Osteoblast (primary cell): ENCODE results near the gene DSCAML1. TPM values are rescaled to one million over a fixed set of nuclear protein-coding genes. Genes with fewer than 3 reads are reported as not detected.

Source experiments
- DNase-seq: peaks from one replicate; pipeline ENCODE4 v3.0.0; 2011; ENCODE audit warnings: low spot score, mixed read lengths; ENCODE audit not compliant: insufficient read length; ENCODE audit errors: missing footprints
- H2AFZ ChIP-seq: 2 replicates; pipeline ENCODE4 v1.6.0; 2011; ENCODE audit warnings: mild to moderate bottlenecking, low read length
- H3K27ac ChIP-seq: 2 replicates; pipeline ENCODE4 v1.5.1; 2011; ENCODE audit warnings: mild to moderate bottlenecking, low read depth, low read length, moderate library complexity
- H3K27me3 ChIP-seq: 2 replicates; pipeline ENCODE4 v1.6.0; 2012; ENCODE audit warnings: mild to moderate bottlenecking, control low read depth, inconsistent platforms, low read length, moderate library complexity; ENCODE audit not compliant: insufficient read depth
- H3K36me3 ChIP-seq: 2 replicates; pipeline ENCODE4 v1.5.1; 2011; ENCODE audit warnings: mild to moderate bottlenecking, low read length, control low read depth, moderate library complexity; ENCODE audit not compliant: insufficient read depth
- H3K4me1 ChIP-seq: 2 replicates; pipeline ENCODE4 v1.5.1; 2011; ENCODE audit warnings: mild to moderate bottlenecking, low read length, control low read depth, moderate library complexity; ENCODE audit not compliant: insufficient read depth
- H3K4me2 ChIP-seq: 2 replicates; pipeline ENCODE4 v1.6.0; 2011; ENCODE audit warnings: mild to moderate bottlenecking, low read length; ENCODE audit not compliant: insufficient read depth
- H3K4me3 ChIP-seq: fragments of 200-600 bp; sonication (generic); 3 replicates; pipeline ENCODE4 v1.5.1; 2012; ENCODE audit warnings: mild to moderate bottlenecking, low read length, inconsistent platforms; ENCODE audit not compliant: insufficient read depth
- H3K79me2 ChIP-seq: 2 replicates; pipeline ENCODE4 v1.6.0; 2012; ENCODE audit warnings: mild to moderate bottlenecking, low read length, control low read depth, inconsistent platforms; ENCODE audit not compliant: insufficient read depth
- H3K9me3 ChIP-seq: 2 replicates; pipeline ENCODE4 v1.5.1; 2011; ENCODE audit warnings: low read depth, low read length, control low read depth
- H4K20me1 ChIP-seq: 2 replicates; pipeline ENCODE4 v1.6.0; 2012; ENCODE audit warnings: mild to moderate bottlenecking, low read length, control low read depth; ENCODE audit not compliant: insufficient read depth
- CTCF ChIP-seq: IDR thresholded peaks from 2 replicates; pipeline ENCODE4 v1.5.1; 2011; ENCODE audit warnings: mild to moderate bottlenecking, low read depth, low read length, moderate library complexity; ENCODE audit errors: extremely low read depth
- total RNA-seq: library from RNA; depleted of rRNA; stranded (reverse); fragments of >200 nt; gene quantifications from 2 replicates; pipeline ENCODE4 v1.2.3, GENCODE V29; 2012

Gene DSCAML1
- total RNA-seq, 1 donor = not detected

- Histone ChIP-seq H3K4me1 (no peaks in the 10 kb centered on the region), H3K27ac (no peak overlapping the region), H3K4me3 (no peak overlapping the region), H4K20me1 (no peaks in the 10 kb centered on the region), H3K9me3 (no peaks in the 10 kb centered on the region), H2AFZ (no peak overlapping the region), H3K4me2 (no peak overlapping the region), H3K27me3 (no peaks in the 10 kb centered on the region), H3K79me2 (no peaks in the 10 kb centered on the region), H3K36me3 (no peaks in the 10 kb centered on the region)
- no peak for TF ChIP-seq CTCF
- no peak for DNase-seq
These were observed 244.4 kb downstream of the DSCAML1 start for GRCh38 chr11:117552626-117553025.

- no peaks in the 10 kb centered on the region for H3K27me3 ChIP-seq
- no peak for DNase-seq
- no peaks in the 10 kb centered on the region for H4K20me1 ChIP-seq
- no peak overlapping the region for H3K4me2 ChIP-seq
- TF ChIP-seq CTCF = no peak
- H3K36me3 ChIP-seq = no peaks in the 10 kb centered on the region
- H3K9me3 ChIP-seq = no peaks in the 10 kb centered on the region
- H3K4me1 ChIP-seq = no peaks in the 10 kb centered on the region
- no peak overlapping the region for H3K27ac ChIP-seq
- no peak overlapping the region for H2AFZ ChIP-seq
- H3K79me2 ChIP-seq = no peaks in the 10 kb centered on the region
- no peak overlapping the region for H3K4me3 ChIP-seq
These were observed 245.2 kb downstream of the DSCAML1 start for GRCh38 chr11:117551761-117552343.

GRCh38 chr11:117550466-117550865 lies 246.6 kb downstream of the DSCAML1 start:
- H2AFZ ChIP-seq = no peak overlapping the region
- H3K27ac ChIP-seq = no peak overlapping the region
- H3K79me2 ChIP-seq = no peaks in the 10 kb centered on the region
- H3K9me3 ChIP-seq = no peaks in the 10 kb centered on the region
- no peak overlapping the region for H3K4me2 ChIP-seq
- no peaks in the 10 kb centered on the region for H4K20me1 ChIP-seq
- no peak for TF ChIP-seq CTCF
- H3K4me1 ChIP-seq = no peaks in the 10 kb centered on the region
- H3K27me3 ChIP-seq = no peaks in the 10 kb centered on the region
- H3K4me3 ChIP-seq = no peak overlapping the region
- no peak for DNase-seq
- H3K36me3 ChIP-seq = no peaks in the 10 kb centered on the region

GRCh38 chr11:117549417-117549816 lies 247.6 kb downstream of the DSCAML1 start:
- Histone ChIP-seq H4K20me1 (no peaks in the 10 kb centered on the region), H3K79me2 (no peaks in the 10 kb centered on the region), H3K27ac (no peak overlapping the region), H3K4me2 (no peak overlapping the region), H2AFZ (no peak overlapping the region), H3K36me3 (no peaks in the 10 kb centered on the region), H3K9me3 (no peaks in the 10 kb centered on the region), H3K4me3 (no peak overlapping the region), H3K4me1 (no peaks in the 10 kb centered on the region), H3K27me3 (no peaks in the 10 kb centered on the region)
- no peak for TF ChIP-seq CTCF
- DNase-seq = no peak
